A673 (cell line): ENCODE measurements around the gene OR2AT4.
"Not testable (repeated sequence)": the region's sequence is repeated elsewhere in the genome, so short reads cannot be mapped to it uniquely, and the experiment has no call there.

Experiments used
- EZH2 ChIP-seq: fragments of 200-600 bp; sonication (generic); IDR thresholded peaks from 2 replicates; pipeline ENCODE4 v1.6.1; 2017; ENCODE audit warnings: borderline replicate concordance, low read depth, mild to moderate bottlenecking, mixed read lengths, antibody characterized with exemption, low read length; ENCODE audit not compliant: poor library complexity, severe bottlenecking
- TF ChIP-seq, protein P1 (sequence below): fragments of 300-800, 200-600 bp; sonication (generic); conservative IDR thresholded peaks from 2 replicates; pipeline ENCODE4 v1.5.1; 2017; ENCODE audit warnings: low read depth, mild to moderate bottlenecking, antibody characterized with exemption, low read length, moderate library complexity, mixed read lengths

DNA sequence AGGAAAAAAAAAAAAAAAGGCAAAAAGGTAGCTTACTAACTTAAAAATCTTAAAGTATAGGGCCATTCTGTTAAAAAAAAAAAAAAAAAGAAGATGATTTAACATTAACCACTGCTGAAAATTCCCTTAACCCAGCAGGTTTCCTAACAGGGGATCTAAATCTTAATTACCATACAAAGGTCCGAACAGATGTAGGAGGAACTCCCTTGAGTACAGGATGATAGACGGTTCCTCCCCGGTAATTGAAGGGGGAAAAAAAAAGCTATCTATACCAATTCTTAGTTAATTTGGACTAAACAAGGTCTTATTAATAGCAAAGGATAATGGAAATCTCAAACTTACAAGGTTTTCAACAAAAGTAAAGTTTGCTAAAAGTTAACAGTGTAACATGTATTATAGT lies 54.9 kb downstream of the OR2AT4 start:
- TF ChIP-seq, protein P1, sequence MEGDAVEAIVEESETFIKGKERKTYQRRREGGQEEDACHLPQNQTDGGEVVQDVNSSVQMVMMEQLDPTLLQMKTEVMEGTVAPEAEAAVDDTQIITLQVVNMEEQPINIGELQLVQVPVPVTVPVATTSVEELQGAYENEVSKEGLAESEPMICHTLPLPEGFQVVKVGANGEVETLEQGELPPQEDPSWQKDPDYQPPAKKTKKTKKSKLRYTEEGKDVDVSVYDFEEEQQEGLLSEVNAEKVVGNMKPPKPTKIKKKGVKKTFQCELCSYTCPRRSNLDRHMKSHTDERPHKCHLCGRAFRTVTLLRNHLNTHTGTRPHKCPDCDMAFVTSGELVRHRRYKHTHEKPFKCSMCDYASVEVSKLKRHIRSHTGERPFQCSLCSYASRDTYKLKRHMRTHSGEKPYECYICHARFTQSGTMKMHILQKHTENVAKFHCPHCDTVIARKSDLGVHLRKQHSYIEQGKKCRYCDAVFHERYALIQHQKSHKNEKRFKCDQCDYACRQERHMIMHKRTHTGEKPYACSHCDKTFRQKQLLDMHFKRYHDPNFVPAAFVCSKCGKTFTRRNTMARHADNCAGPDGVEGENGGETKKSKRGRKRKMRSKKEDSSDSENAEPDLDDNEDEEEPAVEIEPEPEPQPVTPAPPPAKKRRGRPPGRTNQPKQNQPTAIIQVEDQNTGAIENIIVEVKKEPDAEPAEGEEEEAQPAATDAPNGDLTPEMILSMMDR = not testable (repeated sequence)
- TF ChIP-seq EZH2 = not testable (repeated sequence)
